B cell (primary cell): Measurements from ENCODE around the gene RAB11FIP3. TPM values are rescaled to one million over a fixed set of nuclear protein-coding genes. Genes with fewer than 3 reads are reported as not detected.

Source experiments
- ATAC-seq: fragments of 200-7000 bp; cut with Tn5 transposase; one replicate; pipeline ENCODE4 v1.10.0; 2021; ENCODE audit warnings: low read depth, mild to moderate bottlenecking, moderate number of reproducible peaks, moderate library complexity
- CTCF ChIA-PET: fragments of 350-600 bp; sonication (Branson Sonifier 250); formaldehyde crosslinking; loops from one replicate; lab custom pipeline; 2021; ENCODE audit warnings: antibody characterized with exemption, inconsistent platforms; lab: Charles Lee
- POLR2A ChIA-PET: fragments of 350-600 bp; sonication (Branson Sonifier 250); formaldehyde crosslinking; loops from one replicate; lab custom pipeline; 2021; ENCODE audit warnings: antibody characterized with exemption; lab: Charles Lee
- DNase-seq: peaks from one replicate; pipeline ENCODE4 v3.0.0; 2013
- H2AFZ ChIP-seq: 2 replicates; pipeline ENCODE4 v1.6.1; 2012; ENCODE audit warnings: mild to moderate bottlenecking, low read depth, low read length; ENCODE audit not compliant: insufficient read depth, poor library complexity, severe bottlenecking
- H3K27ac ChIP-seq, 2 donors: 1 replicate in 1 of 2; 2 replicates in 1 of 2; pipeline ENCODE4 v1.5.1; 2012 to 2013; ENCODE audit warnings: low read length in 2 of 2, mild to moderate bottlenecking in 2 of 2, moderate library complexity in 1 of 2
- H3K27me3 ChIP-seq, 4 experiments: fragments of 200-600 bp in 1 of 4; sonication (generic) in 1 of 4; replicated peaks in 1 of 4; 1 replicate in 2 of 4; 2 replicates in 2 of 4; pipeline versions ENCODE4 v1.6.1 to v1.7.0; 2013 to 2016; ENCODE audit warnings: low read length in 3 of 4, mild to moderate bottlenecking in 2 of 4, mixed read lengths in 1 of 4, moderate library complexity in 1 of 4; ENCODE audit not compliant: insufficient read depth in 4 of 4, control insufficient read depth in 3 of 4; ENCODE audit errors: control extremely low read depth in 1 of 4
- H3K36me3 ChIP-seq, 2 experiments: replicated peaks in 1 of 2; 1 replicate in 1 of 2; 2 replicates in 1 of 2; pipeline versions ENCODE4 v1.6.1 to v1.7.1; 2013; ENCODE audit warnings: low read length in 1 of 2; ENCODE audit not compliant: insufficient read depth in 2 of 2, control insufficient read depth in 1 of 2; ENCODE audit errors: control extremely low read depth in 1 of 2, extremely low read depth in 1 of 2
- H3K4me1 ChIP-seq, 2 donors: fragments of 200-600 bp in 1 of 2; sonication (generic) in 1 of 2; 1 replicate in 1 of 2; 2 replicates in 1 of 2; pipeline versions ENCODE4 v1.5.1 to v1.6.1; 2013 to 2017; ENCODE audit warnings: low read length in 2 of 2; ENCODE audit not compliant: control insufficient read depth in 2 of 2, insufficient read depth in 2 of 2
- H3K4me2 ChIP-seq: replicated peaks from 2 replicates; pipeline ENCODE3; 2012; ENCODE audit warnings: mild to moderate bottlenecking, low read depth, low read length; ENCODE audit not compliant: poor library complexity, severe bottlenecking
- H3K4me3 ChIP-seq, 5 experiments: fragments of 200-600 bp in 1 of 5; sonication (generic) in 1 of 5; 1 replicate in 3 of 5; 2 replicates in 2 of 5; pipeline versions ENCODE4 v1.5.1 to v1.7.0; 2011 to 2016; ENCODE audit warnings: low read length in 4 of 5, mild to moderate bottlenecking in 4 of 5, low read depth in 2 of 5, control low read depth in 1 of 5, moderate library complexity in 1 of 5; ENCODE audit not compliant: insufficient read depth in 1 of 5; ENCODE audit errors: control extremely low read depth in 1 of 5, extremely low read depth in 1 of 5
- H3K79me2 ChIP-seq: fragments of 200-600 bp; sonication (generic); one replicate; pipeline ENCODE4 v1.6.0; 2016; ENCODE audit warnings: low read length; ENCODE audit not compliant: control insufficient read depth, insufficient read depth
- H3K9ac ChIP-seq: fragments of 200-600 bp; sonication (generic); 2 replicates; pipeline ENCODE4 v1.6.1; 2017; ENCODE audit warnings: mild to moderate bottlenecking, low read length, moderate library complexity
- H3K9me3 ChIP-seq, 3 donors: one replicate each; pipeline versions ENCODE4 v1.6.1 to v1.7.1; 2013; ENCODE audit warnings: low read length in 2 of 3; ENCODE audit not compliant: control insufficient read depth in 2 of 3, insufficient read depth in 1 of 3; ENCODE audit errors: control extremely low read depth in 1 of 3
- H4K20me1 ChIP-seq: 2 replicates; pipeline ENCODE4 v1.6.0; 2012; ENCODE audit warnings: mild to moderate bottlenecking, low read length; ENCODE audit not compliant: insufficient read depth, control insufficient read depth, poor library complexity, severe bottlenecking
- H3K27ac Mint-ChIP-seq: one replicate; pipeline ENCODE4 v1.8.0; 2021; ENCODE audit warnings: mixed read lengths
- H3K27me3 Mint-ChIP-seq: one replicate; pipeline ENCODE4 v1.8.0; 2021; ENCODE audit warnings: mixed read lengths
- H3K4me1 Mint-ChIP-seq: one replicate; pipeline ENCODE4 v1.8.0; 2021; ENCODE audit warnings: mixed read lengths
- H3K4me3 Mint-ChIP-seq: one replicate; pipeline ENCODE4 v1.8.0; 2021; ENCODE audit warnings: mixed read lengths
- H3K9me3 Mint-ChIP-seq: one replicate; pipeline ENCODE4 v1.8.0; 2022; ENCODE audit warnings: mixed read lengths; ENCODE audit not compliant: insufficient read depth
- CTCF ChIP-seq: fragments of 200-600 bp; IDR thresholded peaks from one replicate; pipeline ENCODE4 v1.8.0; 2022; ENCODE audit warnings: antibody characterized with exemption, mild to moderate bottlenecking
- EZH2 ChIP-seq: IDR thresholded peaks from 2 replicates; pipeline ENCODE4 v1.6.1; 2012; ENCODE audit warnings: borderline replicate concordance, low read depth, mild to moderate bottlenecking, moderate library complexity, low read length; ENCODE audit not compliant: insufficient read depth, poor library complexity, severe bottlenecking
- WGBS: methylation state at CpG from one replicate; pipeline ENCODE4 v1.1.5; 2013; ENCODE audit warnings: missing lambda C conversion rate; ENCODE audit not compliant: insufficient coverage; 5-methylcytosine and 5-hydroxymethylcytosine counted together
- intact Hi-C: fragments of 100-400 bp; cut with micrococcal nuclease; formaldehyde crosslinking; loops from one replicate; pipeline ENCODE4 v1.10.0; 2022
- polyA plus RNA-seq: library from polyadenylated mRNA; depleted of rRNA; stranded (reverse); fragments of >200 nt; gene quantifications from 2 replicates; pipeline ENCODE4 v1.2.3, GENCODE V29; 2012
- total RNA-seq, 2 donors: library from RNA; stranded (reverse); fragments of 120-200 nt in 1 of 2; gene quantifications; 1 replicate in 1 of 2; 2 replicates in 1 of 2; pipeline versions ENCODE4 v1.2.3 to v1.2.4, GENCODE V29; 2013 to 2022

RAB11FIP3 gene
- total and polyA plus RNA-seq, 2 donors (not counting 1 experiment from before 2014, with no cell fraction given), result 24.3 to 57.2 TPM

GRCh38 chr16:536746-537145 is 111.3 kb downstream of the RAB11FIP3 start:
- TF ChIP-seq EZH2, result no peak
- TF ChIP-seq CTCF, result no peak
- peaks cover 0 to 2% of the 10 kb centered on the region in 2 experiments for H3K36me3 ChIP-seq
- Mint-ChIP-seq H3K4me1 (no peaks in the 10 kb centered on the region), H3K27ac (no peak overlapping the region), H3K4me3 (no peak overlapping the region), H3K27me3 (no peaks in the 10 kb centered on the region), H3K9me3 (no peaks in the 10 kb centered on the region)
- no peak overlapping the region for H3K4me3 ChIP-seq
- no peaks in the 10 kb centered on the region for H3K27me3 ChIP-seq
- WGBS, result 97% methylated on average over 17 of the region's 17 CpGs
- no peak overlapping the region for H3K4me2 ChIP-seq
- intact Hi-C loops, result no loop called here
- ChIA-PET POLR2A (no interaction called here), CTCF (no interaction called here)
- ATAC-seq (no peak), DNase-seq (no peak)
- peaks cover 80% of the 10 kb centered on the region for H3K79me2 ChIP-seq
- H2AFZ ChIP-seq, result no peak overlapping the region
- no peaks in the 10 kb centered on the region for H3K9me3 ChIP-seq
- H4K20me1 ChIP-seq, result peaks cover 75% of the 10 kb centered on the region
- no peak overlapping the region for H3K9ac ChIP-seq
- no peaks in the 10 kb centered on the region for H3K4me1 ChIP-seq
- H3K27ac ChIP-seq, result no peak overlapping the region

GRCh38 chr16:537415-538335 is 112.2 kb downstream of the RAB11FIP3 start:
- Histone ChIP-seq H3K79me2 (peaks cover 77% of the 10 kb centered on the region), H2AFZ (no peak overlapping the region), H3K9ac (no peak overlapping the region), H4K20me1 (peaks cover 80% of the 10 kb centered on the region), H3K4me2 (no peak overlapping the region), H3K4me1 (no peaks in the 10 kb centered on the region), H3K27me3 (no peaks in the 10 kb centered on the region), H3K27ac (no peak overlapping the region), H3K36me3 (peaks cover 0 to 2% of the 10 kb centered on the region in 2 experiments), H3K4me3 (no peak overlapping the region), H3K9me3 (no peaks in the 10 kb centered on the region)
- ATAC-seq (no peak), DNase-seq (no peak)
- intact Hi-C loops, result no loop called here
- 96% methylated on average over 57 of the region's 60 CpGs for WGBS
- no peaks in the 10 kb centered on the region for H3K9me3 Mint-ChIP-seq
- CTCF ChIA-PET, result no interaction called here
- POLR2A ChIA-PET, result no interaction called here
- no peak overlapping the region for H3K27ac Mint-ChIP-seq
- no peaks in the 10 kb centered on the region for H3K4me1 Mint-ChIP-seq
- H3K27me3 Mint-ChIP-seq, result no peaks in the 10 kb centered on the region
- H3K4me3 Mint-ChIP-seq, result no peak overlapping the region
- TF ChIP-seq EZH2 (no peak), CTCF (no peak)
